ENCODE results near the gene PAK5. TPM values are rescaled to one million over a fixed set of nuclear protein-coding genes. Genes with fewer than 3 reads are reported as not detected.

PAK5 gene
- total RNA-seq, 1 experiment from 2014 or later, result not detected

GRCh38 chr20:9510911-9511310 is 328.0 kb downstream of the PAK5 start:
- Histone ChIP-seq H3K36me3 (no peaks in the 10 kb centered on the region), H3K4me1 (no peaks in the 10 kb centered on the region), H3K27me3 (peaks cover 10% of the 10 kb centered on the region; the same call in 1 of the 2 replicates), H3K4me3 (no peak overlapping the region), H3K9me3 (replicated peaks) (no peaks in the 10 kb centered on the region), H3K27ac (no peak overlapping the region)
- no peak for DNase-seq

- H3K9me3 ChIP-seq (replicated peaks), result no peaks in the 10 kb centered on the region
- no peak for DNase-seq
- peaks cover 15% of the 10 kb centered on the region; the same call in 1 of the 2 replicates for H3K27me3 ChIP-seq
- no peaks in the 10 kb centered on the region for H3K36me3 ChIP-seq
- no peaks in the 10 kb centered on the region for H3K4me1 ChIP-seq
- no peak overlapping the region for H3K27ac ChIP-seq
- no peak overlapping the region for H3K4me3 ChIP-seq
Measured at GRCh38 chr20:9509246-9509645, 329.6 kb downstream of the PAK5 start.

GRCh38 chr20:9508696-9509178 is 330.1 kb downstream of the PAK5 start:
- Histone ChIP-seq H3K4me3 (no peak overlapping the region), H3K4me1 (no peaks in the 10 kb centered on the region), H3K27ac (no peak overlapping the region), H3K9me3 (replicated peaks) (no peaks in the 10 kb centered on the region), H3K36me3 (no peaks in the 10 kb centered on the region), H3K27me3 (peaks cover 19% of the 10 kb centered on the region; the same call in 1 of the 2 replicates)
- DNase-seq, result no peak

GRCh38 chr20:9508240-9508661 is 330.6 kb downstream of the PAK5 start:
- no peak overlapping the region for H3K27ac ChIP-seq
- no peaks in the 10 kb centered on the region for H3K9me3 ChIP-seq (replicated peaks)
- H3K36me3 ChIP-seq, result no peaks in the 10 kb centered on the region
- H3K4me3 ChIP-seq, result no peak overlapping the region
- no peaks in the 10 kb centered on the region for H3K4me1 ChIP-seq
- no peak for DNase-seq
- H3K27me3 ChIP-seq, result peaks cover 19% of the 10 kb centered on the region; the same call in 1 of the 2 replicates

GRCh38 chr20:9507544-9508239 is 331.2 kb downstream of the PAK5 start:
- no peaks in the 10 kb centered on the region for H3K4me1 ChIP-seq
- peaks cover 19% of the 10 kb centered on the region; the same call in 1 of the 2 replicates for H3K27me3 ChIP-seq
- no peak overlapping the region for H3K4me3 ChIP-seq
- no peak for DNase-seq
- H3K27ac ChIP-seq, result no peak overlapping the region
- H3K9me3 ChIP-seq (replicated peaks), result no peaks in the 10 kb centered on the region
- no peaks in the 10 kb centered on the region for H3K36me3 ChIP-seq

GRCh38 chr20:9506964-9507369 is 331.9 kb downstream of the PAK5 start:
- DNase-seq, result no peak
- Histone ChIP-seq H3K27me3 (peaks cover 16% of the 10 kb centered on the region; the same call in 1 of the 2 replicates), H3K4me3 (no peak overlapping the region), H3K36me3 (no peaks in the 10 kb centered on the region), H3K27ac (no peak overlapping the region), H3K9me3 (replicated peaks) (no peaks in the 10 kb centered on the region), H3K4me1 (no peaks in the 10 kb centered on the region)

- 0 out of 2 replicates have a peak, but pooled peaks cover 11% of the 10 kb centered on the region for H3K27me3 ChIP-seq
- no peaks in the 10 kb centered on the region for H3K36me3 ChIP-seq
- no peaks in the 10 kb centered on the region for H3K4me1 ChIP-seq
- no peaks in the 10 kb centered on the region for H3K9me3 ChIP-seq (replicated peaks)
- no peak for DNase-seq
- no peak overlapping the region for H3K4me3 ChIP-seq
- no peak overlapping the region for H3K27ac ChIP-seq
Measured at GRCh38 chr20:9506280-9506821, 332.5 kb downstream of the PAK5 start.

- Histone ChIP-seq H3K9me3 (replicated peaks) (no peaks in the 10 kb centered on the region), H3K4me1 (no peaks in the 10 kb centered on the region), H3K4me3 (no peak overlapping the region), H3K36me3 (no peaks in the 10 kb centered on the region), H3K27ac (no peak overlapping the region), H3K27me3 (0 out of 2 replicates have a peak, but pooled peaks cover 8% of the 10 kb centered on the region)
- DNase-seq, result no peak
Measured at GRCh38 chr20:9503526-9504245, 335.2 kb downstream of the PAK5 start.

GRCh38 chr20:9501473-9501872 is 337.4 kb downstream of the PAK5 start:
- no peak for DNase-seq
- no peak overlapping the region for H3K4me3 ChIP-seq
- H3K27me3 ChIP-seq, result 0 out of 2 replicates have a peak, but pooled peaks cover 8% of the 10 kb centered on the region
- H3K36me3 ChIP-seq, result no peaks in the 10 kb centered on the region
- H3K27ac ChIP-seq, result no peak overlapping the region
- no peaks in the 10 kb centered on the region for H3K4me1 ChIP-seq
- no peaks in the 10 kb centered on the region for H3K9me3 ChIP-seq (replicated peaks)

- H3K4me1 ChIP-seq, result no peaks in the 10 kb centered on the region
- DNase-seq, result no peak
- no peak overlapping the region for H3K4me3 ChIP-seq
- 0 out of 2 replicates have a peak, but pooled peaks cover 3% of the 10 kb centered on the region for H3K27me3 ChIP-seq
- no peaks in the 10 kb centered on the region for H3K9me3 ChIP-seq (replicated peaks)
- H3K36me3 ChIP-seq, result no peaks in the 10 kb centered on the region
- H3K27ac ChIP-seq, result no peak overlapping the region
Measured at GRCh38 chr20:9500121-9500520, 338.8 kb downstream of the PAK5 start.

GRCh38 chr20:9499126-9499899 is 339.6 kb downstream of the PAK5 start:
- Histone ChIP-seq H3K36me3 (no peaks in the 10 kb centered on the region), H3K27me3 (0 out of 2 replicates have a peak, but pooled peaks cover 3% of the 10 kb centered on the region), H3K9me3 (replicated peaks) (no peaks in the 10 kb centered on the region), H3K27ac (no peak overlapping the region), H3K4me3 (no peak overlapping the region), H3K4me1 (no peaks in the 10 kb centered on the region)
- DNase-seq, result no peak

- Histone ChIP-seq H3K27ac (no peak overlapping the region), H3K27me3 (0 out of 2 replicates have a peak, but pooled peaks cover 3% of the 10 kb centered on the region), H3K4me1 (no peaks in the 10 kb centered on the region), H3K36me3 (no peaks in the 10 kb centered on the region), H3K9me3 (replicated peaks) (no peaks in the 10 kb centered on the region), H3K4me3 (no peak overlapping the region)
- no peak for DNase-seq
Measured at GRCh38 chr20:9498322-9498721, 340.6 kb downstream of the PAK5 start.

- Histone ChIP-seq H3K27ac (no peak overlapping the region), H3K36me3 (no peaks in the 10 kb centered on the region), H3K4me1 (no peaks in the 10 kb centered on the region), H3K9me3 (replicated peaks) (no peaks in the 10 kb centered on the region), H3K27me3 (0 out of 2 replicates have a peak, but pooled peaks cover 3% of the 10 kb centered on the region), H3K4me3 (no peak overlapping the region)
- DNase-seq, result no peak
Measured at GRCh38 chr20:9496155-9496554, 342.7 kb downstream of the PAK5 start.

- Histone ChIP-seq H3K36me3 (no peaks in the 10 kb centered on the region), H3K27me3 (0 out of 2 replicates have a peak, but pooled peaks cover 3% of the 10 kb centered on the region)
- DNase-seq, result no peak
Measured at GRCh38 chr20:9495701-9496100, 343.2 kb downstream of the PAK5 start.

More at GRCh38 chr20:9495701-9496100, 343.2 kb downstream of the PAK5 start:
- Histone ChIP-seq H3K4me3 (no peak overlapping the region), H3K4me1 (no peaks in the 10 kb centered on the region), H3K27ac (no peak overlapping the region), H3K9me3 (replicated peaks) (no peaks in the 10 kb centered on the region)

Data from SJCRH30 (cell line).